ENCODE results near the gene INPP5A. TPM values are rescaled to one million over a fixed set of nuclear protein-coding genes. Genes with fewer than 3 reads are reported as not detected.

INPP5A gene
- total RNA-seq, 2 experiments from 2014 or later = 9.9 TPM

- H3K4me1 Mint-ChIP-seq (ENCODE audit: low read depth) = no peaks in the 10 kb centered on the region
- H3K9me3 Mint-ChIP-seq (ENCODE audit: insufficient read depth) = no peaks in the 10 kb centered on the region
- H3K4me3 Mint-ChIP-seq = no peak overlapping the region
- ATAC-seq (no peak), DNase-seq (no peak)
- no peaks in the 10 kb centered on the region for H3K27me3 Mint-ChIP-seq (ENCODE audit: low read depth)
- ChIA-PET CTCF (no interaction called here), POLR2A (no interaction called here)
- H3K36me3 Mint-ChIP-seq (ENCODE audit: low read depth) = no peaks in the 10 kb centered on the region
- H3K27ac Mint-ChIP-seq = no peak overlapping the region
Measured at GRCh38 chr10:132802694-132803320, 265.2 kb downstream of the INPP5A start.

GRCh38 chr10:132803416-132804210, 266.0 kb downstream of the INPP5A start:
- ChIA-PET POLR2A (no interaction called here), CTCF (no interaction called here)
- H3K4me3 Mint-ChIP-seq = no peak overlapping the region

GRCh38 chr10:132804287-132804686, 266.7 kb downstream of the INPP5A start:
- ChIA-PET CTCF (no interaction called here), POLR2A (no interaction called here)
- Mint-ChIP-seq H3K36me3 (ENCODE audit: low read depth) (no peaks in the 10 kb centered on the region), H3K4me1 (ENCODE audit: low read depth) (no peaks in the 10 kb centered on the region), H3K27me3 (ENCODE audit: low read depth) (no peaks in the 10 kb centered on the region), H3K4me3 (no peak overlapping the region), H3K9me3 (ENCODE audit: insufficient read depth) (no peaks in the 10 kb centered on the region), H3K27ac (no peak overlapping the region)
- ATAC-seq (no peak), DNase-seq (no peak)

More at GRCh38 chr10:132803416-132804210, 266.0 kb downstream of the INPP5A start:
- Mint-ChIP-seq H3K9me3 (ENCODE audit: insufficient read depth) (no peaks in the 10 kb centered on the region), H3K27me3 (ENCODE audit: low read depth) (no peaks in the 10 kb centered on the region), H3K27ac (no peak overlapping the region), H3K36me3 (ENCODE audit: low read depth) (no peaks in the 10 kb centered on the region), H3K4me1 (ENCODE audit: low read depth) (no peaks in the 10 kb centered on the region)
- ATAC-seq (no peak), DNase-seq (no peak)

- no peak for DNase-seq
- ChIA-PET POLR2A (no interaction called here), CTCF (no interaction called here)
- no peaks in the 10 kb centered on the region for H3K9me3 Mint-ChIP-seq (ENCODE audit: insufficient read depth)
- H3K36me3 Mint-ChIP-seq (ENCODE audit: low read depth) = no peaks in the 10 kb centered on the region
- no peak overlapping the region for H3K4me3 Mint-ChIP-seq
- H3K4me1 Mint-ChIP-seq (ENCODE audit: low read depth) = no peaks in the 10 kb centered on the region
- H3K27me3 Mint-ChIP-seq (ENCODE audit: low read depth) = no peaks in the 10 kb centered on the region
- H3K27ac Mint-ChIP-seq = no peak overlapping the region
- ATAC-seq = no peak
Measured at GRCh38 chr10:132804785-132805426, 267.3 kb downstream of the INPP5A start.

DNA sequence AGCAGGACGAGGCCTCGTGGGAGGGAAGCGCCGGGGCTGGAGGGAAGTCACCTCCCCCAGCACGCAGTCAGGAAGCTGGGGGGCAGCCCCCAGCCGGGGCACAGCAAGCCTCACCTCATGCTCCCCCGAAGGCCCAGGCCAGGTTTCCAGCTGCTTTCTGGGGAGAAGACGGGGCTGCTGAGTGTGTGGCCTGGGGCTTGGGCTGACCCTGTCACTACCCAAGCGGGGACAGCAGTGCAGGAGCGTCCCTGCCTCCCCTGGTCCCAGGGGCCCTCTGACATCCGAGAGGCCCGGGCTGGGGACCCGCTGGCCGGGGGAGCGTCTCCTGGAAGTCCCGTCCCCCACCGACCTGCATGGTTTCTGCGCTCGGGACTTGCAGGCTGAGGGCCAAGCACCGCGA, 268.0 kb downstream of the INPP5A start:
- DNase-seq = no peak
- ChIA-PET CTCF (no interaction called here), POLR2A (no interaction called here)
- no peak for ATAC-seq
- Mint-ChIP-seq H3K4me1 (ENCODE audit: low read depth) (no peaks in the 10 kb centered on the region), H3K36me3 (ENCODE audit: low read depth) (no peaks in the 10 kb centered on the region), H3K9me3 (ENCODE audit: insufficient read depth) (no peaks in the 10 kb centered on the region), H3K27me3 (ENCODE audit: low read depth) (no peaks in the 10 kb centered on the region), H3K27ac (no peak overlapping the region), H3K4me3 (no peak overlapping the region)

DNA sequence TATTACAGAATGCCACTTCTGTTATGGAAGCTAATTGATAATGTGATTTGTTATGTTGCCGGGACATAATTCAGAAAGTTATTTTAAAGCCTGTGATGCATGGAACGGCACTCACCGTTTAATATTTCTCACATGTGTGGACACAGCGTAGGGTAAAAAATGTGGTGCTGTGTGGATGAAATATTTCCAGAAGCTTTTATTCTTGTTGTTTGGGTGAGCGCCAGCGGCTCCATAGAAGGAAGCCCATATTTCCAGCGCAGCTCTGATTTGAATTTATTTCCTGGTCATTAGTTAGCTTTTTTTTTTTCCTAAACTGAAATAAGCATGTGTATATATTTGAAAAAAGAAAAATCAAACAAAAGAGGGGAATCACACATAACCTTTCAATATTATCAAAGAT, 268.5 kb downstream of the INPP5A start:
- H3K9me3 Mint-ChIP-seq (ENCODE audit: insufficient read depth) = no peaks in the 10 kb centered on the region
- POLR2A ChIA-PET = no interaction called here
- no peaks in the 10 kb centered on the region for H3K4me1 Mint-ChIP-seq (ENCODE audit: low read depth)
- no peaks in the 10 kb centered on the region for H3K27me3 Mint-ChIP-seq (ENCODE audit: low read depth)
- no peak overlapping the region for H3K27ac Mint-ChIP-seq
- CTCF ChIA-PET = no interaction called here
- no peak for DNase-seq
- no peak for ATAC-seq
- H3K36me3 Mint-ChIP-seq (ENCODE audit: low read depth) = no peaks in the 10 kb centered on the region
- no peak overlapping the region for H3K4me3 Mint-ChIP-seq

DNA sequence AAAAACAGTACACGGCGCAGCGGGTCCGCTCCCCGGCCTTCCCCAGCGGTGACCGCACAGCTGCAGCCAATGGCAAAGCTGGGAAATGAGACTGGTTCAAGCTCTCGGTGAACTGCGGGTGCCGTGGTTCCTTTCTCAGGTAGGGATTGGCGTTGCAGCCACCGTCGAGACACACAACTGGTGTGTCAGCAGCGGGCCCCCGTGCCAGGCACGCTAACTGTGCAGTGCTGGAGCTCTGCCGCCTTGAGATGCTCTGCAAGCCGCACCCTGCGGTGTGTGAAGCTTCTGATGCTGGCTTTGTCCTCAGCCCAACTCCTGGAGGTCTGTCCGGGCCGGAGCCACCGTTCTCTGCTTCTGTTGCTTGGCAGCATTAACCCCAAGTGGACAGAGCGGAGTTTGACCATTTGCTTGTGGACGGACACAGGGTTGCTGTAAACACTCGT, 269.0 kb downstream of the INPP5A start:
- Mint-ChIP-seq H3K27ac (no peak overlapping the region), H3K4me3 (no peak overlapping the region), H3K27me3 (ENCODE audit: low read depth) (no peaks in the 10 kb centered on the region), H3K36me3 (ENCODE audit: low read depth) (no peaks in the 10 kb centered on the region), H3K4me1 (ENCODE audit: low read depth) (no peaks in the 10 kb centered on the region), H3K9me3 (ENCODE audit: insufficient read depth) (no peaks in the 10 kb centered on the region)
- POLR2A ChIA-PET = no interaction called here
- CTCF ChIA-PET = no interaction called here
- DNase-seq = no peak
- no peak for ATAC-seq

DNA sequence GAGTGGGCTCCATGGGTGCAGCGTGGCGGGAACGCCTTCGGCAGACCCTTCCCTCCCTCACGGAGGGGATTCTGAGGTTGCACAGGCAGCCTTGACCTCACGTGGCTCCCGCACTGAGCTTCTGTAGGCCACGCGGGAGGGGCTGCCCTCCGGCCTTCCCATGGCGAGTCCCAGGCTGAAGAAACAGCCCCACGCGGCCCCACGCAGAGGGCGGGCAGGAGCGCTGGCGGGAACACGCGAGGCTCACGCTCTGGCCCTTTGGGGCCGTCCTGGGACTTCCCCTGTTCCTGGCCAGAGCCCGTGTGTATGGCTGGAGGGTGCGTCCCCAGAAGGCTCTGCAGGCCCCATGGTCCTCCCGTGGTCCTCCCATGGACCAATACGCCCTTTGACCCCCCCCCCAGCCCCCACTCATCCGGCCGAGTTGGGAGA, 270.0 kb downstream of the INPP5A start:
- Mint-ChIP-seq H3K27ac (no peak overlapping the region), H3K27me3 (ENCODE audit: low read depth) (no peaks in the 10 kb centered on the region), H3K4me3 (no peak overlapping the region), H3K9me3 (ENCODE audit: insufficient read depth) (no peaks in the 10 kb centered on the region), H3K36me3 (ENCODE audit: low read depth) (no peaks in the 10 kb centered on the region), H3K4me1 (ENCODE audit: low read depth) (no peaks in the 10 kb centered on the region)
- DNase-seq = no peak
- ChIA-PET CTCF (no interaction called here), POLR2A (no interaction called here)
- no peak for ATAC-seq

DNA sequence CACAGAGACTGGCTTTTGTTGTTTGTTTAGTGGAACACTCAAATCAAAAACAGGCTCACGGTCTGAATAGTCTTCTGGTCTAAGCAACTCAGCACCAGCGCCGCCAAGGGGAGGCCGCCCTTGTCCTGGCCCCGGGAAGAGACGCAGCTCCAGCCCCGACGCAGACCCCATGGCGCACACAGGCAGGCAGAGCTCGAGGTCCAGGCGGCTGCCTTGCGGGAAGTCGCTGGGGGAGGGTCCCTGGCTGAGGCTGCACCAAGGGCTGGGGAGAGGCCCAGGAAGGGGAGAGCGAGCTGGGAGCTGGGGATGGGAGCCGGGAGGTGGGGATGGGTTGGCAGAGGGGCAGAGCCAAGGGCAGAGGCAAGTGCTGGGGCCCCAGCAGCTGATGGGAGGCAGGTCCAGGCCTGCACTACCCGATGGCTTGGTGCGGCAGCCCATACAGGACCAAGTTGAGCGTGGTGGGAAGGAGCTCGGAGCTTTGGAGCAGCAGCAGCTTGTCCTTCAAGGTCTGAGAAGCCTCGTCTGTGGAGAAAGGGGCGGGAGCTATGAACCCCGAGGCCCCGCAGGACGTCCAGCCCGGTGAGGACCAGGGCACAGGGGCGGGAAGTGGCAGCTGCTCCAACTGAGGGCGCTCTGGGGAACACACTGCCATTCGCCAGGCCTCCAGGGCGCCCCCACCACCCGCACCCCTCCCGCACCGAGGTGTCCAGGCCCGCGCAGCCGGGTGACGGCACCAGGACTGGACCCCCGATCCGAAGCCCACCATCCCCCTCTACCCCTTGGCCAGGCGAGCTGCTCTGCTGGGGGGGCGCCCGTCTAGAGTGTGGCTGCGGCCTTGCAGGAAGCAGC, 271.0 kb downstream of the INPP5A start:
- ChIA-PET POLR2A (no interaction called here), CTCF (no interaction called here)
- no peaks in the 10 kb centered on the region for H3K36me3 Mint-ChIP-seq (ENCODE audit: low read depth)
- no peak overlapping the region for H3K4me3 Mint-ChIP-seq
- H3K4me1 Mint-ChIP-seq (ENCODE audit: low read depth) = no peaks in the 10 kb centered on the region
- DNase-seq = no peak
- ATAC-seq = no peak
- H3K27me3 Mint-ChIP-seq (ENCODE audit: low read depth) = no peaks in the 10 kb centered on the region
- H3K27ac Mint-ChIP-seq = no peak overlapping the region
- H3K9me3 Mint-ChIP-seq (ENCODE audit: insufficient read depth) = no peaks in the 10 kb centered on the region

DNA sequence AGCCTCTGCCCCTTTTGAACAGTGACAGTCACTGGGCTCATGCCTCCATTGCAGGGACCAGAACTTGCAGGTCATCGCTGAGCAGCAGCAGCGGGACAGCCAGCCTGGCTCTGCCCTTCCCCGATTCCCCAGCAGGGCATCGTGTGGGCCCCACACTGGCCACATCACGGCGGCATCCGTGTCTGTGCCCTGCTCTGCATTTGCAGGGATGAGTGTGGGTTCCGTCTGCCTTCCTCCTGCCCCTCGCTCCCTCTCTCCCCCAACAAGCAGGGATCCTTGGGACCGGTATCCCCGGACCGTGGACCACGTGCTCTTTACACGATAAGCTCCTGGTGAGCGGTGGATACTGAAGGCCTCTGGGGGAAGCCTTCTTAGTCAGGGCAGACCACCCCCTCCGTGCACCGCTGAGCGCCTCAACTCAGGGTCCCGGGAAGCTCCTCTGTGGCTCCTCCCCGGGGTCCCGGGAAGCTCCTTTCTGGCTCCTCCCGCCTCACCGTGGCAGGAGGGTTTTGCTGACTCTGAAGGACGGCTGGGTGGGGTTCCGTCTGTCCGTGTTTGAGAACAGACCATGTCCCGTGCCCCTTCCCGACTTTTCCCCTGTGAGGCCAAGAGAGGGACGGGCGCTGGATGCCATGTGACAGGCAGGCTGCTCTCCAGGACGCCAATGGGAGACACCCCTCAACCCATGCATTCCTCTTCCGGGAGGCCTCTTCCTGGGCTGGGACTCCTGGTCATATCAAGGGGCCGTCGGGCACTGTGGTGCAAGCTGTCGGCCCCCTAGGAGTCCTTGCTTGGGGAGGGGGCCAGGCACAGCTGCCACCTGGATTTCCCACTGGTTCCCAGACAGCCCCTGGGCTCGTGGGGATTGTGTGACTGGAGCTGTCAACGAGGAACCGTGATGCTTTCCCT, 271.9 kb downstream of the INPP5A start:
- H3K36me3 Mint-ChIP-seq (ENCODE audit: low read depth) = no peaks in the 10 kb centered on the region
- no peak overlapping the region for H3K27ac Mint-ChIP-seq
- ChIA-PET POLR2A (no interaction called here), CTCF (no interaction called here)
- no peak for DNase-seq
- H3K4me3 Mint-ChIP-seq = no peak overlapping the region
- H3K27me3 Mint-ChIP-seq (ENCODE audit: low read depth) = no peaks in the 10 kb centered on the region
- no peaks in the 10 kb centered on the region for H3K4me1 Mint-ChIP-seq (ENCODE audit: low read depth)
- ATAC-seq = no peak
- no peaks in the 10 kb centered on the region for H3K9me3 Mint-ChIP-seq (ENCODE audit: insufficient read depth)

- Mint-ChIP-seq H3K4me3 (no peak overlapping the region), H3K27ac (no peak overlapping the region), H3K4me1 (ENCODE audit: low read depth) (no peaks in the 10 kb centered on the region), H3K36me3 (ENCODE audit: low read depth) (no peaks in the 10 kb centered on the region), H3K9me3 (ENCODE audit: insufficient read depth) (no peaks in the 10 kb centered on the region), H3K27me3 (ENCODE audit: low read depth) (no peaks in the 10 kb centered on the region)
- POLR2A ChIA-PET = no interaction called here
- CTCF ChIA-PET = no interaction called here
- no peak for DNase-seq
- no peak for ATAC-seq
Measured at GRCh38 chr10:132810141-132810806, 272.7 kb downstream of the INPP5A start.
